ENCODE data around the gene ABCA13. TPM values are rescaled to one million over a fixed set of nuclear protein-coding genes. Genes with fewer than 3 reads are reported as not detected.

The ABCA13 gene
- total and polyA plus RNA-seq, 2 of the 4 experiments (the other 2 are of a cell fraction) = under 0.01 to 0.07 TPM

GRCh38 chr7:48150086-48150485, 21.2 kb upstream of the ABCA13 start:
- no peak overlapping the region for H3K23ac ChIP-seq (ENCODE audit: low read depth, low read length)
- H3K36me3 ChIP-seq (ENCODE audit: control insufficient read depth, insufficient read depth, low read length) = no peaks in the 10 kb centered on the region
- H3K56ac ChIP-seq (ENCODE audit: extremely low read depth, insufficient read depth, low read length) = no peak overlapping the region
- H4K5ac ChIP-seq (ENCODE audit: low read depth, low read length) = no peak overlapping the region
- H2BK15ac ChIP-seq (ENCODE audit: low read depth, low read length) = no peak overlapping the region
- H4K91ac ChIP-seq (ENCODE audit: insufficient read depth, low read depth, low read length) = no peak overlapping the region
- BruUV-seq (replicated peaks) = no TSS peak
- WGBS, 2 experiments (ENCODE audit: extremely low coverage in 2 of 2, insufficient read length in 1 of 2) = no CpG with 5 or more reads among the region's 3 CpGs
- no peaks in the 10 kb centered on the region for H3K79me1 ChIP-seq (ENCODE audit: low read depth in 1 of 2, low read length in 2 of 2)
- no peak overlapping the region for H3K14ac ChIP-seq (replicated peaks; ENCODE audit: low read depth, low read length)
- no peaks in the 10 kb centered on the region for H3K4me1 ChIP-seq (ENCODE audit: control insufficient read depth, insufficient read depth, low read length)
- no peak for ATAC-seq (ENCODE audit: low read depth)
- H2BK20ac ChIP-seq (ENCODE audit: low read depth, low read length) = no peak overlapping the region
- no peaks in the 10 kb centered on the region for H3K9me3 ChIP-seq (ENCODE audit: control insufficient read depth, insufficient read depth, low read length)
- no peak overlapping the region for H2BK5ac ChIP-seq (ENCODE audit: low read depth, low read length, poor library complexity, severe bottlenecking)
- H3K9me1 ChIP-seq (ENCODE audit: insufficient read depth, low read length) = no peaks in the 10 kb centered on the region
- DNase-seq = no peak
- dilution Hi-C loops (cut with HindIII; ENCODE audit: low sequenced_read_pairs, unreplicated experiment) = no loop called here
- H3K4me3 ChIP-seq (ENCODE audit: insufficient read depth, low read depth, low read length) = no peak overlapping the region
- no peak overlapping the region for H3K9ac ChIP-seq (ENCODE audit: low read depth, low read length)
- no peak overlapping the region for H2AFZ ChIP-seq (replicated peaks; ENCODE audit: low read length, poor library complexity)
- no peaks in the 10 kb centered on the region for H4K20me1 ChIP-seq (ENCODE audit: insufficient read depth, low read length)
- H2BK120ac ChIP-seq (ENCODE audit: low read depth, low read length) = no peak overlapping the region
- TF ChIP-seq, protein P1, sequence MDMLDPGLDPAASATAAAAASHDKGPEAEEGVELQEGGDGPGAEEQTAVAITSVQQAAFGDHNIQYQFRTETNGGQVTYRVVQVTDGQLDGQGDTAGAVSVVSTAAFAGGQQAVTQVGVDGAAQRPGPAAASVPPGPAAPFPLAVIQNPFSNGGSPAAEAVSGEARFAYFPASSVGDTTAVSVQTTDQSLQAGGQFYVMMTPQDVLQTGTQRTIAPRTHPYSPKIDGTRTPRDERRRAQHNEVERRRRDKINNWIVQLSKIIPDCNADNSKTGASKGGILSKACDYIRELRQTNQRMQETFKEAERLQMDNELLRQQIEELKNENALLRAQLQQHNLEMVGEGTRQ (IDR thresholded peaks at IDR 0.05; ENCODE audit: low read depth, low read length) = no peak
- TF ChIP-seq RFX5 (IDR thresholded peaks at IDR 0.05; ENCODE audit: low read depth, low read length) (no peak), RAD21 (IDR thresholded peaks at IDR 0.05; ENCODE audit: low read length) (no peak), POLR2A (IDR thresholded peaks at IDR 0.05; ENCODE audit: low read depth, low read length) (no peak), MAFK (IDR thresholded peaks at IDR 0.05; ENCODE audit: low read depth, low read length) (no peak), CEBPB (IDR thresholded peaks at IDR 0.05; ENCODE audit: low read depth, low read length) (no peak), RCOR1 (IDR thresholded peaks at IDR 0.05; ENCODE audit: insufficient replicate concordance, low read length) (no peak), MXI1 (IDR thresholded peaks at IDR 0.05; ENCODE audit: borderline replicate concordance, low read depth, low read length) (no peak), BHLHE40 (IDR thresholded peaks at IDR 0.05; ENCODE audit: low read depth, low read length) (no peak), CHD1 (IDR thresholded peaks at IDR 0.05; ENCODE audit: low read depth, low read length) (no peak), FOS (IDR thresholded peaks at IDR 0.05; ENCODE audit: low read depth, low read length) (no peak), SMC3 (IDR thresholded peaks at IDR 0.05; ENCODE audit: low read depth, low read length) (no peak)
- H3K27ac ChIP-seq (ENCODE audit: insufficient read depth, low read length) = no peak overlapping the region
- H3K18ac ChIP-seq (ENCODE audit: low read depth, low read length) = no peak overlapping the region
- POLR2A ChIA-PET (ENCODE audit: unreplicated experiment) = no interaction called here
- no peak overlapping the region for H2AK9ac ChIP-seq (replicated peaks; ENCODE audit: low read depth, low read length, poor library complexity)
- CTCF ChIA-PET = interaction anchor here (1.5 kb wide), 1 partner anchor 11 kb away, joined by 4 read pairs; no protein-coding TSS in a partner anchor
- no peak overlapping the region for H3K4me2 ChIP-seq (ENCODE audit: low read depth, low read length)
- no peak overlapping the region for H4K8ac ChIP-seq (ENCODE audit: low read depth in 2 of 2, low read length in 2 of 2)
- in situ Hi-C loops (cut with MboI; ENCODE audit: low sequenced_read_pairs) = no loop called here
- no peak overlapping the region for H3K4ac ChIP-seq (ENCODE audit: low read depth, low read length)
- no peak overlapping the region for H2AK5ac ChIP-seq (ENCODE audit: low read depth, low read length)
- H3K27me3 ChIP-seq (ENCODE audit: control insufficient read depth, insufficient read depth, low read length) = peaks cover 12% of the 10 kb centered on the region
- intact Hi-C loops (cut with micrococcal nuclease) = no loop called here
